T-helper 22 cell (primary cell): ENCODE data around the gene ASTN2.

Experiments
- DNase-seq: peaks from one replicate; pipeline ENCODE4 v3.0.0-alpha.2; 2020; ENCODE audit warnings: low read depth

The ASTN2 gene

GRCh38 chr9:117010061-117010460, 404.8 kb downstream of the ASTN2 start:
- DNase-seq: no peak

GRCh38 chr9:117008876-117009275, 406.0 kb downstream of the ASTN2 start:
- DNase-seq: no peak

- DNase-seq: no peak
Measured at GRCh38 chr9:117008461-117008860, 406.4 kb downstream of the ASTN2 start.

DNA sequence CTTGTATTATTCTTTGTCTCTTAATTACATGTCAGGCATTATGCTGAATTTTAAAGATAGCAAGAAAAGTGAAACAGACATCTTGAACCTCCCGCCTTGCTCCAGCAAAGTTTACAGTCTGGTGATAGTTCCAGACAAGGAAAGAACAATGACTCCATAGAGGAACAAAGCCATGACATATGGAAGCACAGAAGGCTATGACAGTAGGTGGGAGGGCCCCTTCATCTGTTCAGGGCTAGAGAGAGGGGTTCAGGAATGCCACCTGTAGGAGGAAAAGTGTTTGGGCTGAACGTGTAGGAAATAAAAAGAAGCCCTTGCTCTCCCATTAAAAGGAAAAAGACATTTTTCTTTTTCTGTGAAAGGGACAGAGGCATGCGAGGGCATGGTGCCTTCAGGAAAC, 412.2 kb downstream of the ASTN2 start:
- no peak for DNase-seq

DNA sequence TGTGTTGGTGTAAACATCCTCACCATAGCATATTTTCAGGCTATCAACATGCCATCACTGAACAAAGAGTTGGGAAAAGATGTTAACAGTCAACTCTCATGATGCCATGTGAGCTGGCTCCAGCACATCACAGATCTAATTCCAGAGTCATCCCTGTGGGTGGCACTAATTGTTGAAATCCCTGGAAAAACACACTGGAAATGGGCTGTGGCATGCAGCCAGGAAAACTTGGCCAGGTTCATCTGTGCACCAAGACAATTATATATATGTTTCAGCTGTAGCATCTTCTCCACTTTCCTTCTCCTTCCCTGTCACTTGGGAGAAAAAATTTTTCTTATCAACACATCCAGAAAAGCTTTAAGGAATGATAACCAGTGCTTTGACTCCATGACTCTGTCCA, 414.0 kb downstream of the ASTN2 start:
- no peak for DNase-seq

GRCh38 chr9:117000196-117000723, 414.6 kb downstream of the ASTN2 start:
- DNase-seq: no peak

- DNase-seq: no peak
Measured at GRCh38 chr9:116998305-116998704, 416.6 kb downstream of the ASTN2 start.

GRCh38 chr9:116992865-116993264, 422.0 kb downstream of the ASTN2 start:
- DNase-seq: no peak

- DNase-seq: no peak
Measured at GRCh38 chr9:116991051-116991450, 423.8 kb downstream of the ASTN2 start.

- DNase-seq: no peak
Measured at GRCh38 chr9:116990592-116990991, 424.3 kb downstream of the ASTN2 start.

- DNase-seq: no peak
Measured at GRCh38 chr9:116987721-116988485, 427.0 kb downstream of the ASTN2 start.

GRCh38 chr9:116986015-116986414, 428.8 kb downstream of the ASTN2 start:
- DNase-seq: no peak

- no peak for DNase-seq
Measured at GRCh38 chr9:116985596-116985995, 429.3 kb downstream of the ASTN2 start.

DNA sequence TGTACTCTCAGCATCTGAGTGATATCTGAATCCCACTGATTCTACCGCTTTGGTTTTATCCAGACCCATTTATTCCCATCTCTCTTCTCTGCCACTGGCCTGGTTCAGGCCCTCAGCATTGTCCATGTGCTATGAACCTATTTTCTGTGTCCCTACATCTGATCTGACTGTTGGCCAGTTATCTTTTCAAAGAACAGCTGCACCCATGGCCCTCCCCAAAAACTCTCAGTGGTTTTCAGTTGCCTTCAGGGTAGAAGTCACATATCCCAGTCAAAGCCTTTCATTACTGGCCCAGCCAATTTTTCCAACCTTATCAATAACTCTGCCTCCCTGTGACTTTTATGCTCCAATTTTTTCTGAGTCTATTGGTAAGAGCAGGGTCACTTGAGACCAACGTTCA, 430.7 kb downstream of the ASTN2 start:
- DNase-seq: no peak

- DNase-seq: no peak
Measured at GRCh38 chr9:116980582-116981120, 434.2 kb downstream of the ASTN2 start.

DNA sequence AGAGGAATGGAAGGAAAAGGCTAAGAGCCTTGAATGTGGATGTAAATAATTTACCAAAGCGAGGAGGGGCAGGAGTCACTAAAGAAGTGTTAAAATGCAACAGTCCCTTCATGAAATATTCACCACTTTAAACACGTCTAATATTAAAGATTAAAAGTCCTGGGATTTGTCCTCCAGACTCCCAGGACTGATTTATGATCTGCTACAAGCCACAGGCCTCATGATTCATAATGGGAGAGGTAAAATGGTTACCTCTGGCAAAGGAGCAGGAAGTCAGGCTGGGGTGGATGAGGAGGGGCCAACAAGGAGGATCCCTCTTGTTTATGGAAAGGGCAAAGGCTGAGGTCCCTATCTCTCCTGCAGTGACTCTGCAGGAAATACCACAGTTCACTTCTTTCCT, 435.4 kb downstream of the ASTN2 start:
- no peak for DNase-seq

- no peak for DNase-seq
Measured at GRCh38 chr9:116978155-116978554, 436.7 kb downstream of the ASTN2 start.

DNA sequence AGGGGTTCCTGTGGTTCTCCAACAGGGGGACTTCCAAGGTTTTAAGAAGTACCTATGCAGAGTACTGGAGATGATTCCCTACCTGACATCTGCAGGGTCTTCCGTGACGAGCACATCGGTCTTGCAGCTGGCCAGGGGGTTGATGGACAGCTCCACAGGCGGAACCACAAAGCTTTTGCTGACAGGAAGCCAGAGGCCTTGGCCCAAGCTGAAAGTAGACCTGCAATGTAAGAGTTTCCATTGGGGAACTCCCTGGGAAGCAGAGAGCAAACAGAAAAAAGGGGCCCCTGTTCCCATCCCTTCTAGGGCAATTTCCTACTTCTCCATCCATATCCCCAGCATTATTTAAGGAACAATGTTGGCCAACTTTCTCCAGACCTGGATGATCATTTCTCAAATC, 439.7 kb downstream of the ASTN2 start:
- DNase-seq: no peak

DNA sequence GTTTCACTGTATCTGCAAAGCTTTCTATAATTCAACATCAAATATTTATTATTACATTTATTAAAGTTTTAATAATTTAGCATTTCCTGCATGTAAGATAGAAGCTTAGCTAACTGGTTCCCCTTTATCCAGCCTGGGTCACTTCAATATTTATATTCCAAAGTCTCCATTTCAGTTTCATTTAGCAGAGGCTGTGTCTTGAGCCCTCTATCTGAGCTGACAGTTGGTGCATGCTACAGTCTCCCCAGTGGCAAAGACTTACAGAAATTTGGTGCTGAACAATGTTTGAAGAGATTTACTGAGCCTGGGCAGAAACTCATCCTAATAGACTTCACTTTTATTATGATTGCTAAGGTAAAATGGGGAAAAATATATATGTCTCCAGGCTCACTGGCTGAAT, 448.7 kb downstream of the ASTN2 start:
- no peak for DNase-seq

DNA sequence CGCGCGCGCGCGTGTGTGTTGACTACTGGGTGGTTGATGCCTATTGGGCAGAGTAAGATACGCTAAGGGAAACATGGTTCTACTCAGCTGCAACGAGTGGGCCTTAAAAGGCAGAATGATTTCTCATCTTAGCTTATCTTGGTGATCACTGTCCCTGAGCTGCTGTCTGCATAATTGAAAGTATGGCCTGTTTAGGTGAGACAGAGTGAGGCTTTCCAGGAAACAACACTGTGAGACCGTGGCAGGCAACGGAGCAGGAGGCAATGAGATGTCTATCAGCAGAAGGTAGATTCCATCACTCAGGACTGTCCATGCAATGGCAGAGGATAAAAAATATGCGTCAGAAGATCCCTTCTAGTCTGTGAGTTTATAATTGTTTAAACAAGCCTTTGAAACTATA, 450.6 kb downstream of the ASTN2 start:
- DNase-seq: no peak

GRCh38 chr9:116959809-116960208, 455.0 kb downstream of the ASTN2 start:
- no peak for DNase-seq

DNA sequence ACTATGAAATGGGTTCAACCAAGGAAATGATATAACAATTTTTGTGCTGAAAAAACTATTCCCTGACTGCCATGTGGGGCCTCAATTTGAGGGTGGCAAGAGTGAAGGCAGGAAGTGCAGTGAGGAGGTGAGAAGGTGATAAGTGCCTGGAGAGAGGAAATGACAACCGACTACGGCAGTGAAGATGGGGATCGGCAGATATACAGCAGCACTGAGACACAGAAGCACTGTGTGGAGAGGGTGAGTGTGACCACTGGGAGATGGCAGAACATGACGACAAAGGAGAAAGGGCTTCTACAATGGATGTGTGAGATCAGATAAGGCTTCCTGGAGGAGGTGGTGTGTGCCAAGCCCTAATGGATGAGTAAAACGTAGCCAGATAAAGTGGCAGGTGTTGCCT, 456.0 kb downstream of the ASTN2 start:
- DNase-seq: no peak

GRCh38 chr9:116954731-116955130, 460.1 kb downstream of the ASTN2 start:
- no peak for DNase-seq

DNA sequence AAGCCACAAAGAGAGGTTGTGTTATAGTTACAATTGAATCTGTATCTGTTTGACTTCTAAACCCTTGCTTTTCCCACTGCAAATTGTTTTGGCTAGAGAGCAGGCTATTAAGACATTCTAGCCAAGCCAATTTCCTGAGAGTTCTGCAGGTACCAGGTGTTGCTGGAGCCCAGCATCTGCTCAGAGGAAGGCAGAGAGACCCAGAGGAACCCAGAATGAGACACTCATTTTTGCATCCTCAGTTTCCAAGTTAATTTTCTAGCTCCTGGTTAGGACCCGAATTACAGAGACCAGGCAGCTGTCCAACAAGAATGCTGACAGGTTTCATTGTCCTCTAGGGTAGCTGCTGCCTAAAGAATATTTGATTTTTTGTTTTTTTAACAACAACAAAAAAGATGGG, 461.6 kb downstream of the ASTN2 start:
- DNase-seq: no peak
